Parathyroid adenoma (tissue), 2 donors: ENCODE results near the gene FAM222B.

Experiments
- H2AFZ ChIP-seq: fragments of 300-600 bp; sonication (generic); one replicate; pipeline ENCODE4 v1.7.0; 2017; ENCODE audit warnings: antibody characterized with exemption, mild to moderate bottlenecking
- H3K27ac ChIP-seq: fragments of 300-600 bp; sonication (generic); one replicate; pipeline ENCODE4 v1.7.0; 2017
- H3K27me3 ChIP-seq: fragments of 300-600 bp; sonication (generic); one replicate; pipeline ENCODE4 v1.7.0; 2017; ENCODE audit warnings: low read length; ENCODE audit not compliant: control insufficient read depth, insufficient read depth
- H3K36me3 ChIP-seq: fragments of 300-600 bp; sonication (generic); one replicate; pipeline ENCODE4 v1.7.0; 2017; ENCODE audit warnings: low read length; ENCODE audit not compliant: control insufficient read depth, insufficient read depth
- H3K4me1 ChIP-seq: fragments of 300-600 bp; sonication (generic); one replicate; pipeline ENCODE4 v1.7.0; 2017; ENCODE audit warnings: control low read depth
- H3K4me2 ChIP-seq: fragments of 300-600 bp; sonication (generic); one replicate; pipeline ENCODE4 v1.7.0; 2017; ENCODE audit warnings: low read length
- H3K4me3 ChIP-seq: fragments of 300-600 bp; sonication (generic); one replicate; pipeline ENCODE4 v1.7.0; 2017; ENCODE audit warnings: low read depth, low read length
- H3K79me2 ChIP-seq: fragments of 300-600 bp; sonication (generic); one replicate; pipeline ENCODE4 v1.7.0; 2017; ENCODE audit warnings: control low read depth
- H3K9ac ChIP-seq: fragments of 300-600 bp; sonication (generic); one replicate; pipeline ENCODE4 v1.7.0; 2017; ENCODE audit warnings: mild to moderate bottlenecking
- H3K9me3 ChIP-seq: fragments of 300-600 bp; sonication (generic); one replicate; pipeline ENCODE4 v1.7.0; 2017; ENCODE audit warnings: low read length; ENCODE audit not compliant: control insufficient read depth
- TF ChIP-seq, protein P1 (sequence below): fragments of 300-600 bp; sonication (generic); IDR thresholded peaks from one replicate; pipeline ENCODE4 v1.7.0; 2017; ENCODE audit warnings: antibody characterized with exemption, mild to moderate bottlenecking
- donor health status: primary hyperparathyroidism.

FAM222B gene

DNA sequence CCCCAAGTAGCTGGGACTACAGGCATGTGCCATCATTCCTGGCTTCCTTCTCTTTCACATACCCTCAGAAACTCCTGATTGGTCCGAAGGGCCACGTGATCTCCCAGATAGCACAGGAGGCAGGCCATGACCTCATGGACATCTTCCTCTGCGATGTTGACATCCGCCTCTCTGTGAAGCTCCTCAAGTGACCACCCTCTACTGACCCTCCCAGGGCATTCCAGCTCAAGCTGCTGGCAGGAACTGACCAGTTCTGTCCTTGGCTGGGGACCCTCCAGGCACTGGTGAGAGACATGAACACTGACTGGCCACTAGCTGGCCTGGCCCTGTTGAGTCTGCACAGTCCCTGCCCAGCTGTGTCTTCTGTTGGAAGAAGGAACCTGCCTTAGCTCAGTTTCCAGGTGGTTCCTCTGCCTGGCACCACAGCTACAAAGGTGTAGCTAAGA, 17.8 kb upstream of the FAM222B start:
- Histone ChIP-seq H3K27me3 (no peaks in the 10 kb centered on the region), H3K4me1 (no peaks in the 10 kb centered on the region), H3K4me3 (no peak overlapping the region), H3K27ac (no peak overlapping the region), H3K9me3 (no peaks in the 10 kb centered on the region), H2AFZ (no peak overlapping the region), H3K36me3 (no peaks in the 10 kb centered on the region), H3K4me2 (no peak overlapping the region), H3K9ac (no peak overlapping the region), H3K79me2 (no peaks in the 10 kb centered on the region)
- TF ChIP-seq, protein P1, sequence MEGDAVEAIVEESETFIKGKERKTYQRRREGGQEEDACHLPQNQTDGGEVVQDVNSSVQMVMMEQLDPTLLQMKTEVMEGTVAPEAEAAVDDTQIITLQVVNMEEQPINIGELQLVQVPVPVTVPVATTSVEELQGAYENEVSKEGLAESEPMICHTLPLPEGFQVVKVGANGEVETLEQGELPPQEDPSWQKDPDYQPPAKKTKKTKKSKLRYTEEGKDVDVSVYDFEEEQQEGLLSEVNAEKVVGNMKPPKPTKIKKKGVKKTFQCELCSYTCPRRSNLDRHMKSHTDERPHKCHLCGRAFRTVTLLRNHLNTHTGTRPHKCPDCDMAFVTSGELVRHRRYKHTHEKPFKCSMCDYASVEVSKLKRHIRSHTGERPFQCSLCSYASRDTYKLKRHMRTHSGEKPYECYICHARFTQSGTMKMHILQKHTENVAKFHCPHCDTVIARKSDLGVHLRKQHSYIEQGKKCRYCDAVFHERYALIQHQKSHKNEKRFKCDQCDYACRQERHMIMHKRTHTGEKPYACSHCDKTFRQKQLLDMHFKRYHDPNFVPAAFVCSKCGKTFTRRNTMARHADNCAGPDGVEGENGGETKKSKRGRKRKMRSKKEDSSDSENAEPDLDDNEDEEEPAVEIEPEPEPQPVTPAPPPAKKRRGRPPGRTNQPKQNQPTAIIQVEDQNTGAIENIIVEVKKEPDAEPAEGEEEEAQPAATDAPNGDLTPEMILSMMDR: no peak

DNA sequence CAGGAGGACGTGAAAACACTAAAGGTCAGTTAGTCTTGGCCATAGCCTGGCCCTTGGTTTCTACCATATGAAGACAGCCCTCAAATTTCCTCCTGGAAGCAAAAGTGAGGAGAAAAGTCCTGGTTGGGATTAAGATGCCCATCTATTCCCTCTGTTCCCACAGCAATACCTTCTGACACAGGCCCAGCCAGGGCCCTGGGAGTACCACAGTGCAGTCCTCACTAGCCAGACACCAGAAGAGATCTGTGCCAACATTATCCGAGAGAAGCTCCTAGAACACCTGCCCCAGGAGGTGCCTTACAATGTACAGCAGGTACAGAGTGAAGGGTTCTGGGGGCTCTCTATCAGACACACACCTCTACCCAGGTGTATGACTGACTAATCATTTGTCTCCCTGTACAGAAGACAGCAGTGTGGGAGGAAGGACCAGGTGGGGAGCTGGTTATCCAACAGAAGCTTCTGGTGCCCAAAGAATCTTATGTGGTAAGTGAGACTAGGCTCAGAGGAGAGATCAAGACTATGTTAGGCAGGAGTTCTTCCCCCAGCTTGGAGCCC, 16.3 kb upstream of the FAM222B start:
- H2AFZ ChIP-seq: no peak overlapping the region
- no peaks in the 10 kb centered on the region for H3K36me3 ChIP-seq
- TF ChIP-seq, protein P1: no peak
- no peaks in the 10 kb centered on the region for H3K27me3 ChIP-seq
- H3K9ac ChIP-seq: no peak overlapping the region
- no peak overlapping the region for H3K4me3 ChIP-seq
- H3K27ac ChIP-seq: no peak overlapping the region
- H3K79me2 ChIP-seq: peaks cover 2% of the 10 kb centered on the region
- no peaks in the 10 kb centered on the region for H3K4me1 ChIP-seq
- H3K9me3 ChIP-seq: no peaks in the 10 kb centered on the region
- no peak overlapping the region for H3K4me2 ChIP-seq

DNA sequence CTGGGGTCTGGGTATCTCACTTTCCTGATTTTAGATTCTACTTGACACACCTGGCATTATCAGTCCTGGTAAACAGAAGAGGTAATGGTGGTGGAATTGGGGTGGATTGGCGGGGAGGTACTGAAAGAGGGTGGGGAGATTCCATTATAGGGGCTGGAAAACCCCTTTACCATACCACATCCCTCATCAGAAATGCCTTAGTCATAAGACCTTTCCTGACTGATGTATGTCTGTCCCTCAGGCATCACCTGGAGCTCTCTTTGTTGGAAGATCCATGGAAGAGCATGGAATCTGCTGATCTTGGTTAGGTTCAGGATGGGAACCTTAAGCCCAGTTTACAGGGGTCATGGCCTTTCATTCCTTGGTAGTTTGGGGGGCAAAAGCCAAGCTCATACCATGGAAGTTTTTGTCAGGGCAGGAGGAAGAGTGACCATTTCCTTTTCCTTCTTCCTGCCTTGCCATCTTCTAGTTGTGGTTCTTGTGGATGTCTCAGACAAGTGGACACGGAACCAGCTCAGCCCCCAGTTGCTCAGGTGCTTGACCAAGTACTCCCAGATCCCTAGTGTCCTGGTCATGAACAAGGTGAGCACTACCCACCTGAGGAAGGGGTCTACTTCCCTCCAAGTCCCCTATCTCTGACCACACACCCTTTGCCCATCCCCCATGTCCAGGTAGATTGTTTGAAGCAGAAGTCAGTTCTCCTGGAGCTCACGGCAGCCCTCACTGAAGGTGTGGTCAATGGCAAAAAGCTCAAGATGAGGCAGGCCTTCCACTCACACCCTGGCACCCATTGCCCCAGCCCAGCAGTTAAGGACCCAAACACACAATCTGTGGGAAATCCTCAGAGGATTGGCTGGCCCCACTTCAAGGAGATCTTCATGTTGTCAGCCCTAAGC, 15.6 kb upstream of the FAM222B start:
- no peaks in the 10 kb centered on the region for H3K4me1 ChIP-seq
- no peak overlapping the region for H3K9ac ChIP-seq
- no peak overlapping the region for H3K27ac ChIP-seq
- TF ChIP-seq, protein P1: no peak
- no peaks in the 10 kb centered on the region for H3K9me3 ChIP-seq
- peaks cover 2% of the 10 kb centered on the region for H3K79me2 ChIP-seq
- H3K27me3 ChIP-seq: no peaks in the 10 kb centered on the region
- H3K4me2 ChIP-seq: no peak overlapping the region
- no peak overlapping the region for H2AFZ ChIP-seq
- no peak overlapping the region for H3K4me3 ChIP-seq
- no peaks in the 10 kb centered on the region for H3K36me3 ChIP-seq

DNA sequence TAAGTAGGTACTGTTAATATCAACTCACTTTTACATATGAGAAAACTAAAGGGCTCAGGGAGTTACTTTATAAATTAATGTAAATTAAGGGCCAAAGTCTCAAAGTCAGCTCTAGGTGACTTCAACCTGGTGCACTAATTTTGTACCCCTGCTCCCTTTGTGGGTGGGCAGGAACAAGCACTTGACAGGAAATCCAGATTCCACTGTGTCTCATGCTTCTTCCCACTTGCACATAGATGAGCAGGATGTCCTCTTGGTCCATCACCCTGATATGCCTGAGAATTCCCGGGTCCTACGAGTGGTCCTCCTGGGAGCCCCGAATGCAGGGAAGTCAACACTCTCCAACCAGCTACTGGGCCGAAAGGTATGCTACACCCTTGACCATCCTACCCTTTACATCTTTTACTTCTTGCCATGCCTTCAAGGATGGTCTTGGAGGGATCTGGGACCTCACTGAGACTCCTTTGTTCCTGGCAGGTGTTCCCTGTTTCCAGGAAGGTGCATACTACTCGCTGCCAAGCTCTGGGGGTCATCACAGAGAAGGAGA, 13.5 kb upstream of the FAM222B start:
- TF ChIP-seq, protein P1: no peak
- Histone ChIP-seq H3K79me2 (peaks cover 2% of the 10 kb centered on the region), H3K9ac (no peak overlapping the region), H3K4me2 (no peak overlapping the region), H2AFZ (no peak overlapping the region), H3K4me3 (no peak overlapping the region), H3K9me3 (no peaks in the 10 kb centered on the region), H3K27ac (no peak overlapping the region), H3K27me3 (no peaks in the 10 kb centered on the region), H3K36me3 (no peaks in the 10 kb centered on the region), H3K4me1 (no peaks in the 10 kb centered on the region)
